ENCODE results near the gene STK32C.
"Not testable (repeated sequence)": the region's sequence is repeated elsewhere in the genome, so short reads cannot be mapped to it uniquely, and the experiment has no call there.

Gene STK32C

DNA sequence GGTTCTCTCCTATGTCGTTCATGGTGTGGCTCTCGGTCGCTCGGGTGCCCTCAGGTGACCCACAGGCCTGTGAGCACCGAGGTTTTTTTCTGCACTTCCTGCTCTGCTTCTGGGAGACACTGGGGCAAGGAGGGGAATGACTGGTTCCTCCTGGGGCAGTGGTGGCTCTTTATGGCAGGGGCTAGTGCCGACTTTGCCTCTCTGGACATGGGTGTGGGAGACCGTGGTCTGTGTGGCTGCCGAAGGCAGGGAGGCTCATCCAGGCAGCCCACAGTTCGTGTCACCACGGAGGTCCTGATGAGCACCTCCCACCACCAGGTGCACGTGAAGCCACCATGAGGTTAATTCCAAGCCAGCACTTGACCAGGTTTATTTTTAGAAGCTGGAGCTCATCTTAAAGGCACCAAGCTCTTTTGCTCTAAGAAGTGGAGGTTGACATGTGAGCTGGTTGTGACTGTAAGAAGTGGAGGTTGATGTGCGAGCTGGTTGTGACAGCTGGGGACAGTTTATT, 145.7 kb downstream of the STK32C start:
- H3K4me3 Mint-ChIP-seq = peak overlapping the region; percentile 25
- no peaks in the 10 kb centered on the region for H3K27me3 Mint-ChIP-seq
- H3K27ac Mint-ChIP-seq = peak overlapping the region; percentile 83
- H3K36me3 Mint-ChIP-seq (ENCODE audit: low read depth) = no peaks in the 10 kb centered on the region
- H3K9me3 Mint-ChIP-seq = no peaks in the 10 kb centered on the region
- H3K4me1 Mint-ChIP-seq (ENCODE audit: low read depth) = peaks cover 13% of the 10 kb centered on the region

DNA sequence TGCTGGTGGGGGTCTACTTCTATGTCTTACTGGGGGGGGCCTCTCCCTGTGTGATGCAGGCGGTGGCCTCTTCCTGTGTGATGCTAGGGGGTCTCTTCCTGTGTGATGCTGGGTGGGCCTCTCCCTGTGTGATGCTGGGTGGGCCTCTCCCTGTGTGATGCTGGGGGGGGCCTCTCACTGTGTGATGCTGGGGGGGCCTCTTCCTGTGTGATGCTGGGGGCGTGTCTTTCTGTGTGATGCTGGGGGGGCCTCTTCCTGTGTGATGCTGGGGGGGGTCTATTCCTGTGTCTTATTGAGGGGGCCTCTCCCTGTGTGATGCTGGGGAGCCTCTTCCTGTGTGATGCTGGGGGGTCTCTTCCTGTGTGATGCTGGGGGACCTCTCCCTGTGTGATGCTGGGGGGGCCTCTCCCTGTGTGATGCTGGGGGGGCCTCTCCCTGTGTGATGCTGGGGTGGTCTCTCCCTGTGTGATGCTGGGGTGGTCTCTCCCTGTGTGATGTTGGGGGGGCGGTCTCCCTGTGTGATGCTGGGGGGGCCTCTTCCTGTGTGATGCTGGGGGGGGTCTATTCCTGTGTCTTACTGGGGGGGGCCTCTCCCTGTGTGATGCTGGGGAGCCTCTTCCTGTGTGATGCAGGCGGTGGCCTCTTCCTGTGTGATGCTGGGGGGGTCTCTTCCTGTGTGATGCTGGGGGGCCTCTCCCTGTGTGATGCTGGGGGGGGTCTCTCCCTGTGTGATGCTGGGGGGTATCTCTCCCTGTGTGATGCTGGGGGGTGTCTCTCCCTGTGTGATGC, 146.7 kb downstream of the STK32C start:
- not testable (repeated sequence) for H3K27ac Mint-ChIP-seq; H3K27me3 Mint-ChIP-seq; H3K9me3 Mint-ChIP-seq; H3K4me3 Mint-ChIP-seq; H3K36me3 Mint-ChIP-seq (ENCODE audit: low read depth)
- peaks cover 13% of the 10 kb centered on the region for H3K4me1 Mint-ChIP-seq (ENCODE audit: low read depth)

DNA sequence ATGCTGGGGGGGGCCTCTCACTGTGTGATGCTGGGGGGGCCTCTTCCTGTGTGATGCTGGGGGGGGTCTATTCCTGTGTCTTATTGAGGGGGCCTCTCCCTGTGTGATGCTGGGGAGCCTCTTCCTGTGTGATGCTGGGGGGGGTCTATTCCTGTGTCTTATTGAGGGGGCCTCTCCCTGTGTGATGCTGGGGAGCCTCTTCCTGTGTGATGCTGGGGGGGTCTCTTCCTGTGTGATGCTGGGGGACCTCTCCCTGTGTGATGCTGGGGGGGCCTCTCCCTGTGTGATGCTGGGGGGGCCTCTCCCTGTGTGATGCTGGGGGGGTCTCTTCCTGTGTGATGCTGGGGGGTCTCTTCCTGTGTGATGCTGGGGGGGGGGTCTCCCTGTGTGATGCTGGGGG, 147.5 kb downstream of the STK32C start:
- H3K27me3 Mint-ChIP-seq; H3K27ac Mint-ChIP-seq; H3K4me3 Mint-ChIP-seq; H3K9me3 Mint-ChIP-seq; H3K36me3 Mint-ChIP-seq (ENCODE audit: low read depth): not testable (repeated sequence)
- peaks cover 13% of the 10 kb centered on the region for H3K4me1 Mint-ChIP-seq (ENCODE audit: low read depth)

DNA sequence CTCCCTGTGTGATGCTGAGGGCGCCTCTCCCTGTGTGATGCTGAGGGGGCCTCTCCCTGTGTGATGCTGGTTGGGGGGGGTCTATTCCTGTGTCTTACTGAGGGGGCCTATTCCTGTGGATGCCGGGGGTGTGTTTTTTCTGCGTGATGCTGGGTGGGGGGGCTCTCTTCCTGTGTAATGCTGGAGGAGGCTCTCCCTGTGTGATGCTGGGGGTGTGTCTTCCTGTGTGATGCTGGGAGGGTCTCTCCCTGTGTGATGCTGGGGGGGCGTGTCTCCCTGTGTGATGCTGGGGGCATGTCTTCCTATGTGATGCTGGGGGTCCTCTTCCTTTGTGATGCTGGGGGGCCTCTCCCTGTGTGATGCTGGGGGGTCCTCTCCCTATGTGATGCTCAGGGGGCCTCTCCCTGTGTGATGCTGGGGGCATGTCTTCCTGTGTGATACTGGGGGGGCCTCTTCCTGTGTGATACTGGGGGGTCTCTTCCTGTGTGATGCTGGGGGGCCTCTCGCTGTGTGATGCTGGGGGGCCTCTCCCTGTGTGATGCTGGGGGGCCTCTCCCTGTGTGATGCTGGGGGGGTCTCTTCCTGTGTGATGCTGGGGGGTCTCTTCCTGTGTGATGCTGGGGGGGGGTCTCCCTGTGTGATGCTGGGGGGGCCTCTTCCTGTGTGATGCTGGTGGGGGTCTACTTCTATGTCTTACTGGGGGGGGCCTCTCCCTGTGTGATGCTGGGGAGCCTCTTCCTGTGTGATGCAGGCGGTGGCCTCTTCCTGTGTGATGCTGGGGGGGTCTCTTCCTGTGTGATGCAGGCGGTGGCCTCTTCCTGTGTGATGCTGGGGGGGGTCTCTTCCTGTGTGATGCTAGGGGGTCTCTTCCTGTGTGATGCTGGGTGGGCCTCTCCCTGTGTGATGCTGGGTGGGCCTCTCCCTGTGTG, 148.2 kb downstream of the STK32C start:
- H3K36me3 Mint-ChIP-seq (ENCODE audit: low read depth) = not testable (repeated sequence)

DNA sequence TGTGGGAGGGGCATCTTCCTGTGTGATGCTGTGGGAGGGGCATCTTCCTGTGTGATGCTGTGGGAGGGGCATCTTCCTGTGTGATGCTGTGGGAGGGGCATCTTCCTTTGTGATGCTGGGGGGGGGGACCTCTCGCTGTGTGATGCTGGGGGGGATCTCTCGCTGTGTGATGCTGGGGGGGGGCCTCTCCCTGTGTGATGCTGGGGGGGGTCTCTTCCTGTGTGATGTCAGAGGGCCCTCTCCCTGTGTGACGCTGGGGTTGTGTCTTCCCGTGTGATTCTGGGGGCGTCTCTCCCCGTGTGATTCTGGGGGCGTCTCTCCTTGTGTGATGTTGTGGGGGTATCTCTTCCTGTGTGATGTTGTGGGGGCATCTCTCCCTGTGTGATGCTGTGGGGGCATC, 148.9 kb downstream of the STK32C start:
- Mint-ChIP-seq H3K4me3 (no peak overlapping the region), H3K27me3 (no peaks in the 10 kb centered on the region), H3K36me3 (ENCODE audit: low read depth) (no peaks in the 10 kb centered on the region), H3K9me3 (no peaks in the 10 kb centered on the region), H3K4me1 (ENCODE audit: low read depth) (peaks cover 10% of the 10 kb centered on the region), H3K27ac (peak overlapping the region; percentile 77)

More for the DNA sequence above, 148.2 kb downstream of the STK32C start:
- H3K4me3 Mint-ChIP-seq, H3K9me3 Mint-ChIP-seq, H3K27me3 Mint-ChIP-seq: not testable (repeated sequence)
- peaks cover 13% of the 10 kb centered on the region for H3K4me1 Mint-ChIP-seq (ENCODE audit: low read depth)
- H3K27ac Mint-ChIP-seq = peak overlapping the region; percentile 77

DNA sequence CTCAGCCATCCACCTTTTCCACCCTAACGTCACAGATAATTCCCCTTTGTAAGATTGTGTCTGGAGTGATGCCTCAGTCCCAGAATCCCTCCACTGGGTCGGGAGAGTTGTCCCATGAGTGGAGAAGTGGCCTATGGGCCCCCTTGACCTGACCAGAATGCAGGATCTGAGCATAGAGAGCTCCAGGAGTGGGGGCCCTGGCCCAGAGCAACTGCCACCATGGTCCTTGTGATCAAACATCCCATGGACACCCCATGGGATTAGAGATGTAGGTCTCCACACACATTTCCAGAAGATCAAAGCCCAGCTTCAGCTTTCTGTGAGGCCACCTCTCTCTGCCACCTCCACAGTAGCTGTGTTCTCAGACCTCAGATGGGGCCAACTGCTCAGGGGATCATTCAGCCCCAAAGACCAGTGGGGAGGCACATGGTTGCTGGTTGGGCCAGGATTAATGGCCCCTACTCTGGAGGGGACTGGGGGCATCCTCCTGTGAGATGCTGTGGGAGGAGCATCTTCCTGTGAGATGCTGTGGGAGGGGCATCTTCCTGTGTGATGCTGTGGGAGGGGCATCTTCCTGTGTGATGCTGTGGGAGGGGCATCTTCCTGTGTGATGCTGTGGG, 149.5 kb downstream of the STK32C start:
- Mint-ChIP-seq H3K9me3 (no peaks in the 10 kb centered on the region), H3K4me3 (no peak overlapping the region), H3K4me1 (ENCODE audit: low read depth) (peaks cover 10% of the 10 kb centered on the region), H3K27ac (no peak overlapping the region), H3K36me3 (ENCODE audit: low read depth) (no peaks in the 10 kb centered on the region), H3K27me3 (no peaks in the 10 kb centered on the region)
